HuH-7.5 (cell line): ENCODE data around the gene TEX13B.
"Not testable (repeated sequence)": the region's sequence is repeated elsewhere in the genome, so short reads cannot be mapped to it uniquely, and the experiment has no call there.

Source experiments
- DNase-seq: peaks from one replicate; pipeline ENCODE4 v3.0.0; 2011; ENCODE audit warnings: low spot score

TEX13B gene, protein sequence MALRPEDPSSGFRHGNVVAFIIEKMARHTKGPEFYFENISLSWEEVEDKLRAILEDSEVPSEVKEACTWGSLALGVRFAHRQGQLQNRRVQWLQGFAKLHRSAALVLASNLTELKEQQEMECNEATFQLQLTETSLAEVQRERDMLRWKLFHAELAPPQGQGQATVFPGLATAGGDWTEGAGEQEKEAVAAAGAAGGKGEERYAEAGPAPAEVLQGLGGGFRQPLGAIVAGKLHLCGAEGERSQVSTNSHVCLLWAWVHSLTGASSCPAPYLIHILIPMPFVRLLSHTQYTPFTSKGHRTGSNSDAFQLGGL

GRCh38 chrX:107982356-107982755, at the start of gene TEX13B:
TEX13B (minus strand) TSS chrX:107982370; CDS start chrX:107982127, 243 bp downstream.
- no peak for DNase-seq

DNA sequence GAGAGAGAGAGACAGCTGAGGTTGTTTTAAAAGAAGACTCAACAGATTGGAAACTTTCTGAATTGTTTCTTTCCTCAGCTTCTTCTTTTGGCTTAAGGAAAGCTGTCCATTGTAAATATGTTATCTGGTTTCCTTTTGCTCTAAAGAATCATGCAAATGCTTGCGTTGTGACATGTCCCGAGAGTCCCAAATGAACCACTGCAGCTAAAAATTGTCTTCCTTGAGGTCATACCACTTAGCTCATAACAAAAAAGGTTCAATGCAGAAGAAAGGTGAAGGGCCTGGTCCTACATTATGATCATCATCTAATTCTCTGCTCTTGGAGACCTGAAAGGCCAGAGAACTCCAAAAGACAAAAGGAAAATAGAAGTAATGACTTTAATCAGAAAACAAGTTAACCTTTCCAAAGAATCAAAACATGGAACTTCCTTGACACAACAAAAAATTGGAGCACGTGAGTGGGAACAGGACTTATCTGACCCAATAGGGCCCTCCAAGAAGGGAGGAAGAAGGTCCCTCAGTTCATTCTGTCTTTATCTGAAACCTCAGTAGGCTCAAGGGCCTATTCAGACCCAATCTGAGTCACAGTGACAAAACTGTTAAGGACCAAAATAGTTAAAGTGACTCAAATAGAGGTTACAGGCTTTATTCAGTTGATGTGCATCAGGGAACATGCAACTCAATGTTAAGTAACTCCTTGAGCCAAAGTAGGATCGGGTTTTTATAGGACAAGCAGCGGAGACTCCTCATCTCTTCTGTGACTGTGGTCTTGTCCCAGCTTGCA, 48.0 kb upstream of the TEX13B start:
- DNase-seq = no peak

DNA sequence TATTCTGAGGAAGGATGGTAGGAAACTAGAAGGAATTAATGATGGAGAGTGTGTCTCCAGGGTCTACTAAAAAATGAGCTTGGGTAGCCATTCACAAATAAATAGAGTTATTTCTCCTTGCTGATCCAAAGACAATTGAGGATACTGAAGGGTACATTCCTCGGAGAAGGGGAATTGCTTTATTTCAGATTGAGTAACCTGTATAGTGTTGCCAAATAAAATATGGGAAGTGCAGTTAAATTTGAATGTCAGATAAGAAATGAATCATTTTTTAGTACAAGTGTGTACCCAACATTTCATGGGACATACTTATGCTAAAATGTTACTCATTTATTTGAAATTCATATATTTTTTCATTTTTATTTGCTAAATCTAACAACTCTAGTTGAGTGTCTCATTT, 46.7 kb upstream of the TEX13B start:
- no peak for DNase-seq

DNA sequence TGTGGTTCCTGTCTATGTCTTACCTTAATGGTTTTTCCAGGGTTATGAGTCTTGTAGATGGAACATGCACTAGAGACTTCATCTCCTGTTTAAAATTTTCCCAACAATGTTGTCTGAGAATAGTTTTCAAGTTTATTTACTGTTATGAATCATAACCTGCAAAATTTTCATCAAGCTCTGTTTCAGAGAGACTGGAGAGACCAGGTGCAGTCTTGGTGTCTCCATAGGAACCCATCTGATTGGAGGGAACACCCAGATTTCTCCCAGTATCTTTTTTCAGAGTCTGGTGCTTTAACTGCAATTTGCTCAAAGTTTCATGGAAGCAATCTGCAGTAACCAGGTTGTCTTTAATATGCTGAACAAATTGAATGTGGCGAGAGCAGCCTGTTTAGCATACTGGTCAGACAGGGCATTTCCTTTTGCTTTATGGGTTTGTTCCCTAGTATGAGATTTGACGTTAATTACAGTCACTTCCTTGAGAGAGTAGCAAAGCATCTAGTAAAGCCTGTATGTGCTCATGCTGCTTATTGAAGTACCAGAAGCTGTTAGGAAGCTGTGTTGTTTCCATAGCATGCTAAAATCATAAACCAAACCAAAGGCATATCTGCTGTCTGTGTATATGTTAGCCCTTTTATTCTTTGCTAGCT, 43.9 kb upstream of the TEX13B start:
- DNase-seq = no peak

DNA sequence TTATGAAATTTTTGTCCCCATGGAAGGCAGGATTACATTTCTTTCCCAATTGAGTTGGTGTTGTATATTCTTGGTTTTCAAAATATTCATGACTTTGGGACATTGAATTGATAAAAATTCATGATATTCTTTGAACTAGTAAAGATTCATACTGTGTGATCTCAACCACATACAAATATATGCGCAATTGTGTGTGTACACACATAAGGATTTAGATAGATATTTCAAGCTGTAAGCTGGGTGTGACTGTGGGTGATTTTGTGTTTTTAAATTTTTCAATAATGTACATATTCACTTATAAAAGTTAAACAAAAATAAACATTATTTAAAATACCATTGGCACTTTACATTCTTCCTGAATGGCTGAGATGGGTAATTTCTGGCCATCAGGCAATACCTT, 43.2 kb upstream of the TEX13B start:
- no peak for DNase-seq

DNA sequence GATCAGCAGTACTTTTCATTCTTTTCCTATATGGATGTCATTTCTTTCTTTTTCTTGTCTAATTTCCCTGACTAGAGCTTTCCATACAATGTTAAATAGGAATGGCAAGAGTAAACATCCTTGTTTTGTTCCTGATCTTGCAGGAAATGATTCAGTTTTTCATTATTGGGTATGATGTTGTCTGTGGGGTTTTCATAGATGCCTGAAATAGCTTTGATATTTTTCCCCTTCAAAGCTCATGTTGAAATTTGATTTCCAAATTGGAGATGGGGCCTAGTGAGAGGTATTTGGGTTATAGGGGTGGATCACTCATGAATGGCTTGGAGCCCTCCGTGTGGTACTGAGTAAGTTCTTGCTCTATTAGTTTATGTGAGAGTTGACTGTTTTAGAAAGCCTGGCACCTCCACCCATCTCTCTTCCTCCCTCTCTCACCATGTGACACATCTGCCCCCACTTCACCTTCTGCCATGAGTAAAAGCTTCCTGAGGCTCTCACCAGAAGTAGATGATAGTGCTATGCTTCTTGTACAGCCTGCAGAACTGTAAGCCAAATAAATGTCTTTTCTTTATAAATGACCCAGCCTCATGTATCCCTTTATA, 40.4 kb upstream of the TEX13B start:
- no peak for DNase-seq

GRCh38 chrX:108020631-108021030, 38.5 kb upstream of the TEX13B start:
- DNase-seq = no peak

DNA sequence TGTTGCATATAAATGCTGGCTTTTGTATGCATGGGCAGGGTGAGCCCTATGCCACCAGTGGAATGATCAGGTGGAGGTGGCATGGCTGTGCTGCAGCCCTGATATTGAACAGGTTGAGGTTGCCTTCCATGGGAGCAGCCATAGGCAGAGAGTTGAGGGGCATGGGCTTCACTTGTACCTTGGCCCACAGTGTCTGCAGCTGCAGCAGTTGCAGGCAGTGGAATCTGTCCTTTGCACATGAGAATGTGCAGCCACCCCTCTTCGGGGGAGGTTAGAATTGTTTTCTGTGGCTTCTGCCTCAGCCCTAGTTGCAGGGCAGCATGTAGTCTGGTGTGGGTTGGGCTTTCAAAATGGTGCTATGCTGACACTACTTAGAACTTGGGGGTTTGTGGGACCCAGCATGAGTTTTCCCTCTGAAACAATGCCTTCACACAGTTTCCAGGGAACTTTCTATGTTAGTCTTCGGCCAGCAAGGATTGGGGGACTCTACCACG, 37.3 kb upstream of the TEX13B start:
- DNase-seq = no peak

- DNase-seq = no peak
These were observed 36.6 kb upstream of the TEX13B start for GRCh38 chrX:108018656-108019381.

- no peak for DNase-seq
These were observed 19.1 kb upstream of the TEX13B start for GRCh38 chrX:108001218-108001814.

- no peak for DNase-seq
These were observed 18.6 kb upstream of the TEX13B start for GRCh38 chrX:108000751-108001150.

GRCh38 chrX:107996124-107996523, 14.0 kb upstream of the TEX13B start:
- DNase-seq = no peak

DNA sequence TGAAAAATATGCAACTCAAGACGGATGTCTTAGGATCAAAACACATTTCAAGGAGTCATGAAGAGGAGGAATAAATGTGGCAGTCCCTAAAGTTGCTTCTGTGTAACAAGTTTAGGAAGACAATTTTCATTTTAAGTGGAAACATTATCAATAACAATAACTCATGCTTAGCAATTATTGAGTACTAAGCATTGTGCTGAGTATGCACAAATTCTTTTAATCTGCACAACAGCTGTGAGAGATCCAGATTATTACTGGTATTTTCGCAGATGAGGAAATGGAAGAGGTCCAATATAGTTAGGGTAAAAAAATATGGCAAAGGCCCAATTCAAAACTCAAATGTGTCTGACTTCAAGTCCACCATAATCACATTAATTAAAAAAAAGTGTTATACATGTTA, 2.9 kb upstream of the TEX13B start:
- DNase-seq = no peak

DNA sequence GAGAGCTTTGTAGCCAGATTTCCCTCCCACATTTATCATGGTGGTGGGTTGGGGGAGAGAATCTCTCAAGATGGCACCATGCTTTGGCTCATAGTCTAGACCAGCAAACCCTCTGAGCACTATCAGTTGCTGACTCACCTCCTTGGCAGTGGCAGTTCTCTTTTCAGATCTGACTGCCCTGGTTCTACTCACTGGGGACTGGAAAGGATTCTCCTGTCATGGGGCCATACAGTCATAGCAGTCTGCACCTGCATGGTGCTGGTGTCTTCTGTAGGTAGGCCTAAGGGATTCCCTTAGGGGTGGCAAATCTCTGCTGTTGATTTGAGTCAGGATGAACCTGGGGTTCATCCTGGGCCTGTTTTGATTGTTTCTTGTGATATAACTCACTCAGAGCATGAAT, 2.6 kb downstream of the TEX13B start:
- DNase-seq = no peak

- DNase-seq = no peak
These were observed 3.4 kb downstream of the TEX13B start for GRCh38 chrX:107978707-107979307.

DNA sequence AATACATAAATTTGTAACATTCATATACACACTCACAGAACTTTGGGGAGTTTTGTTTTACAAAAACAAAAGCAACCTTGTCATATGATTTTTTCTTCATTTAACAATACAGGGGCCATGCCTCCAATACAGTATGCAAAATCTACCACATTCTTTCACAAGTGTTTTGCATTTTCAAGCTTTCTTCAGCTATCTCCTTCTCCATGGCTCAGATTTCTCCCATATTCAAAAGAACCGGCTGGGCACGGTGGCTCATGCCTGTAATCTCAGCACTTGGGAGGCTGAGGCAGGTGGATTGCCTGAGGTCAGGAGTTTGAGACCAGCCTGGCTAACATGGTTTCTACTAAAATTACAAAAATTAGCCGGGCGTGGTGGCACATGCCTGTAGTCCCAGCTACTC, 4.1 kb downstream of the TEX13B start:
- no peak for DNase-seq

GRCh38 chrX:107971636-107972035, 10.5 kb downstream of the TEX13B start:
- DNase-seq = no peak

GRCh38 chrX:107970073-107970472, 12.1 kb downstream of the TEX13B start:
- no peak for DNase-seq

DNA sequence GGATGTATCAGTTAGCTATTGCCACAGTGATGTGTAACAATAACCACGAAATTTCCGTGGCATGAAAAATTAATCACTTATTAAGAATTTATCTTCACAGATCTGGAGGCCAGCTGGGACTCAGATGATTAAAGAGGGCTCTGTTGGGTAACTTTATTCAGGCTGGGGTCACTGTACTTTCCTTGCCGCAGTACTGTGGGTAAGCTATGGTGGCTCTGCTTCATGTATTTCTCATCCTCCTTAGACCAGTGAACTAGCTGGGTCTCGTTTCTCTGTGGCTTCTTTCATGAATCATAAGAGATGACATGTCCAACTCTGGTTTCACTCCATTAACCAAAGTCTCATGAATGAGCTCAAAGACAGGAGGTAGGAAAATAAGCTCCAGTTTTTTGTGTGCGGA, 13.5 kb downstream of the TEX13B start:
- DNase-seq = no peak

GRCh38 chrX:107955337-107955736, 26.8 kb downstream of the TEX13B start:
- not testable (repeated sequence) for DNase-seq

DNA sequence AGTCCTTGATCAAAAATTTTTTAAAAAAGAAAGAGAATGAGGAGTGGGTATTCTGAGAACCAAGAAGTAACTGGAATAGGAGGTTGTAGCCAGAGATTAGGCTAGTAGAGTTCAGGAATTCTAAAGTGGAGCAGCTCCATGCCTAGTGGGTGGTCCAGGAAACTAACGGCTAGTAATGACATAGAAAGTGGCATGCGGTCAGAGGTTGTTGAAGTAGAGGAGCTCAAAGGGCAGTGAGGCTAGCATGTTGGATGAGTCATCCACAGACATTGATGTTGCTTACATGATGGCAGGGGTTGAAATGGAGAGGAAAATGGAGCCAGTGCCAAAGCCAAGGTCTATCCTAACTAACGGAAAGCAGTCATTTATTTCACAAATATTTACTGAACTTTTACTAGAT, 42.1 kb downstream of the TEX13B start:
- no peak for DNase-seq
